ENCODE results near the gene YWHAG. TPM values are rescaled to one million over a fixed set of nuclear protein-coding genes. Genes with fewer than 3 reads are reported as not detected.
"Not testable (repeated sequence)": the region's sequence is repeated elsewhere in the genome, so short reads cannot be mapped to it uniquely, and the experiment has no call there.

Gene YWHAG
- polyA plus RNA-seq, 1 of the 3 experiments (the other 2 are of a cell fraction): 60.4 TPM

- H3K27me3 ChIP-seq (ENCODE audit: insufficient read depth); H4K20me1 ChIP-seq (ENCODE audit: insufficient read depth); H3K9me2 ChIP-seq; H3K27ac ChIP-seq (ENCODE audit: low read depth in 2 of 2, low read length in 1 of 2); H2AFZ ChIP-seq (ENCODE audit: low read depth); H3K9ac ChIP-seq; H3K79me2 ChIP-seq (ENCODE audit: insufficient read depth); DNase-seq; H3K4me2 ChIP-seq; H3K36me3 ChIP-seq (replicated peaks in 1 of 2; ENCODE audit: control insufficient read depth in 1 of 2, insufficient read depth in 2 of 2, low read length in 1 of 2); H3K4me3 ChIP-seq (ENCODE audit: low read depth in 2 of 2, low read length in 1 of 2); H3K9me3 ChIP-seq: not testable (repeated sequence)
- H3K4me1 ChIP-seq (ENCODE audit: control insufficient read depth in 1 of 2, insufficient read depth in 2 of 2, low read depth in 1 of 2, low read length in 1 of 2): peaks cover 4 to 28% of the 10 kb centered on the region in 2 experiments; a peak in 2 of 4 replicates
- ChIA-PET CTCF (interaction anchor here (0.9 to 21.0 kb wide), 22 partner anchors 9 to 265 kb away, joined by 3 to 774 read pairs (median 7); partner anchors contain the start of genes HSPB1, SRRM3 and YWHAG), POLR2A (interaction anchor here (0.8 to 1.5 kb wide), 6 partner anchors 12 to 137 kb away, joined by 4 to 7 read pairs (median 4); partner anchors contain the start of gene YWHAG)
- 56% methylated on average over 6 of the region's 6 CpGs for WGBS (ENCODE audit: low lambda C conversion rate)
- H3F3A ChIP-seq (replicated peaks; ENCODE audit: insufficient read depth): peaks cover 11% of the 10 kb centered on the region
- 0 out of 2 replicates have a peak, but pooled peaks have one; percentile 0 for TF ChIP-seq GATA2 (CRISPR knock-in tag; IDR thresholded peaks at IDR 0.05)
These were observed 44.1 kb downstream of the YWHAG start for GRCh38 chr7:76314740-76315139.

GRCh38 chr7:76314042-76314721 is 44.6 kb downstream of the YWHAG start:
- Histone ChIP-seq H3F3A (replicated peaks; ENCODE audit: insufficient read depth) (peaks cover 6% of the 10 kb centered on the region), H3K4me2 (no peak overlapping the region), H3K4me3 (ENCODE audit: low read depth in 2 of 2, low read length in 1 of 2) (no peak overlapping the region; a peak in 2 of 4 replicates), H3K4me1 (ENCODE audit: control insufficient read depth in 1 of 2, insufficient read depth in 2 of 2, low read depth in 1 of 2, low read length in 1 of 2) (peaks cover 4 to 26% of the 10 kb centered on the region in 2 experiments; a peak in 2 of 4 replicates), H3K27me3 (ENCODE audit: insufficient read depth) (no peaks in the 10 kb centered on the region), H3K79me2 (ENCODE audit: insufficient read depth) (no peaks in the 10 kb centered on the region; the same call in 1 of the 2 replicates), H3K9me3 (no peaks in the 10 kb centered on the region), H3K36me3 (replicated peaks in 1 of 2; ENCODE audit: control insufficient read depth in 1 of 2, insufficient read depth in 2 of 2, low read length in 1 of 2) (no peaks in the 10 kb centered on the region), H3K27ac (ENCODE audit: low read depth in 2 of 2, low read length in 1 of 2) (no peak overlapping the region), H3K9ac (no peak overlapping the region), H3K9me2 (no peaks in the 10 kb centered on the region), H4K20me1 (ENCODE audit: insufficient read depth) (no peaks in the 10 kb centered on the region), H2AFZ (ENCODE audit: low read depth) (peak overlapping the region; percentile 79; the same call in 1 of the 2 replicates)
- CTCF ChIA-PET: interaction anchor here (0.5 to 21.0 kb wide), 44 partner anchors 9 to 400 kb away, joined by 3 to 774 read pairs (median 4); partner anchors contain the start of genes HSPB1 and SRRM3
- WGBS (ENCODE audit: low lambda C conversion rate): 13% methylated on average over 12 of the region's 15 CpGs
- POLR2A ChIA-PET: interaction anchor here (0.7 to 1.5 kb wide), 7 partner anchors 11 to 136 kb away, joined by 3 to 7 read pairs (median 4); partner anchors contain the start of gene YWHAG
- DNase-seq: peak; percentile 97
- TF ChIP-seq RAD21 (IDR thresholded peaks at IDR 0.05; ENCODE audit: low read length) (peak; percentile 100), ELF1 (IDR thresholded peaks at IDR 0.05) (no peak), SMC3 (IDR thresholded peaks at IDR 0.05; ENCODE audit: low read depth, low read length) (peak; percentile 100), EZH2phosphoT487 (IDR thresholded peaks at IDR 0.05; ENCODE audit: borderline replicate concordance, low read depth) (no peak), USF1 (IDR thresholded peaks at IDR 0.05; ENCODE audit: borderline replicate concordance, low read depth) (no peak), CHD2 (IDR thresholded peaks at IDR 0.05; ENCODE audit: low read length, partially characterized antibody) (peak; percentile 96), NFIC (IDR thresholded peaks at IDR 0.05; ENCODE audit: borderline replicate concordance) (no peak; the same call in 1 of the 2 replicates), EP300 (IDR thresholded peaks at IDR 0.05; ENCODE audit: borderline replicate concordance in 1 of 2, low read depth in 1 of 2, low read length in 1 of 2) (peak in 1 of 2 experiments; percentile 69; a peak in 3 of 4 replicates), TEAD4 (IDR thresholded peaks at IDR 0.05; ENCODE audit: borderline replicate concordance, insufficient read depth) (no peak), POLR2AphosphoS5 (IDR thresholded peaks at IDR 0.05; ENCODE audit: low read depth, low read length) (peak; percentile 53; the same call in 1 of the 2 replicates), MXI1 (IDR thresholded peaks at IDR 0.05; ENCODE audit: low read depth, low read length) (peak; percentile 80), JUND (IDR thresholded peaks at IDR 0.05) (no peak), IRF3 (IDR thresholded peaks at IDR 0.05; ENCODE audit: low read depth, low read length) (no peak), MEF2A (IDR thresholded peaks at IDR 0.05; ENCODE audit: borderline replicate concordance, low read depth) (no peak), FOXJ3 (CRISPR knock-in tag; IDR thresholded peaks at IDR 0.05) (peak; percentile 70), RCOR1 (IDR thresholded peaks at IDR 0.05; ENCODE audit: low read length) (peak; percentile 90), CTCF (IDR thresholded peaks at IDR 0.05) (peak; percentile 100)
- TF ChIP-seq, protein P1, sequence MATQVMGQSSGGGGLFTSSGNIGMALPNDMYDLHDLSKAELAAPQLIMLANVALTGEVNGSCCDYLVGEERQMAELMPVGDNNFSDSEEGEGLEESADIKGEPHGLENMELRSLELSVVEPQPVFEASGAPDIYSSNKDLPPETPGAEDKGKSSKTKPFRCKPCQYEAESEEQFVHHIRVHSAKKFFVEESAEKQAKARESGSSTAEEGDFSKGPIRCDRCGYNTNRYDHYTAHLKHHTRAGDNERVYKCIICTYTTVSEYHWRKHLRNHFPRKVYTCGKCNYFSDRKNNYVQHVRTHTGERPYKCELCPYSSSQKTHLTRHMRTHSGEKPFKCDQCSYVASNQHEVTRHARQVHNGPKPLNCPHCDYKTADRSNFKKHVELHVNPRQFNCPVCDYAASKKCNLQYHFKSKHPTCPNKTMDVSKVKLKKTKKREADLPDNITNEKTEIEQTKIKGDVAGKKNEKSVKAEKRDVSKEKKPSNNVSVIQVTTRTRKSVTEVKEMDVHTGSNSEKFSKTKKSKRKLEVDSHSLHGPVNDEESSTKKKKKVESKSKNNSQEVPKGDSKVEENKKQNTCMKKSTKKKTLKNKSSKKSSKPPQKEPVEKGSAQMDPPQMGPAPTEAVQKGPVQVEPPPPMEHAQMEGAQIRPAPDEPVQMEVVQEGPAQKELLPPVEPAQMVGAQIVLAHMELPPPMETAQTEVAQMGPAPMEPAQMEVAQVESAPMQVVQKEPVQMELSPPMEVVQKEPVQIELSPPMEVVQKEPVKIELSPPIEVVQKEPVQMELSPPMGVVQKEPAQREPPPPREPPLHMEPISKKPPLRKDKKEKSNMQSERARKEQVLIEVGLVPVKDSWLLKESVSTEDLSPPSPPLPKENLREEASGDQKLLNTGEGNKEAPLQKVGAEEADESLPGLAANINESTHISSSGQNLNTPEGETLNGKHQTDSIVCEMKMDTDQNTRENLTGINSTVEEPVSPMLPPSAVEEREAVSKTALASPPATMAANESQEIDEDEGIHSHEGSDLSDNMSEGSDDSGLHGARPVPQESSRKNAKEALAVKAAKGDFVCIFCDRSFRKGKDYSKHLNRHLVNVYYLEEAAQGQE (IDR thresholded peaks at IDR 0.05; ENCODE audit: low read depth, low read length): 0 out of 2 replicates have a peak, but pooled peaks have one; percentile 62

Measured in SK-N-SH (cell line).